ENCODE measurements around the gene TRIM65. TPM values are rescaled to one million over a fixed set of nuclear protein-coding genes. Genes with fewer than 3 reads are reported as not detected.
A peak's percentile ranks its signal among the peaks of the same experiment; 100 is the strongest.
"Not testable (repeated sequence)": the region's sequence is repeated elsewhere in the genome, so short reads cannot be mapped to it uniquely, and the experiment has no call there.

TRIM65 gene
- total and polyA plus RNA-seq, 2 of the 13 experiments (the other 11 are each of a cell fraction or from before 2014, with no cell fraction given) = 10.3 to 22.4 TPM

DNA sequence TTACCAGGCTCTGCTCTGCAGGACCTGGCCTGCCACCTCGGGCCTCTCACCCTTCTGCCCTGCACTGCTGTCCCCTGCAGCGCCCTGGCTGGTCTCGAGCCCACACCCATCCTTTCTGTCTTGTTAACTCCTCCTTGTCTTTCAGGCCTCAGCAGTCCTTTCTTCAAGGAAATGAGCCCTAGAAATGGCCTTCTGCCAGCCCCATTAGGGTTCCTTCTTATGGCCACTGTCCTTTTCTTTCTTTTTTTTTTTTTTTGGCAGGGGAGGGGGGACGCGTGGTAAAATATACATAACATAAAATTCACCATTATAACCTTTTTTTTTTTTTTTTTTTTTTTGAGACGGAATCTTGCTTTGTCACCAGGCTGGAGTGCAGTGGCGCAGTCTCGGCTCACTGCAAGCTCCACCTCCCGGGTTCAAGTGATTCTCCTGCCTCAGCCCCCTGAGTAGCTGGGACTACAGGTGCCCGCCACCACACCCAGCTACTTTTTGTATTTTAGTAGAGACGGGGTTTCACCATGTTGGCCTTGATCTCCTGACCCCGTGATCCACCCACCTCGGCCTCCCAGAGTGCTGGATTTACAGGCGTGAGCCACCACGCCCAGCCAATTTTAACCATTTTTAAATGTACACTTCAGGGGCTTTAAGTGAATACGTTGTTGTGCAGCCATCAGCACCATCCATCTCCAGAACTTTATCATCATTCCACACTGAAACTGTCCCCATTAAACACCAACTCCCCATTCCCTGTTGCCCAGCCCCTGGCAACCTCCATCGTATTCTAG, 31.2 kb downstream of the TRIM65 start:
- POLR2A ChIA-PET = interaction anchor here (0.6 to 5.7 kb wide), 5 partner anchors 10 to 138 kb away, joined by 3 to 70 read pairs (median 11); partner anchors contain the start of genes TRIM47, TRIM65 and WBP2
- H3K27me3 ChIP-seq (ENCODE audit: control insufficient read depth in 1 of 2, insufficient read depth in 2 of 2, low read length in 2 of 2); H3K79me2 ChIP-seq (ENCODE audit: insufficient read depth, low read length); H3K36me3 ChIP-seq (replicated peaks in 1 of 2; ENCODE audit: control insufficient read depth in 1 of 2, insufficient read depth in 2 of 2, low read length in 2 of 2); H2AFZ ChIP-seq (ENCODE audit: low read length); BruUV-seq (replicated peaks); in situ Hi-C loops (cut with HindIII; ENCODE audit: extremely low pct_ligation_motif_present, low pct_unique_long_range_greater_than_20kb); H3K27ac ChIP-seq (ENCODE audit: extremely low read length, insufficient read depth, low read length); intact Hi-C loops (cut with micrococcal nuclease; ENCODE audit: unreplicated experiment); DNase-seq (ENCODE audit: low spot score); ATAC-seq; H3K9me3 ChIP-seq (ENCODE audit: low read length); FAIRE-seq; H4K20me1 ChIP-seq (ENCODE audit: insufficient read depth, low read length); CTCF ChIA-PET (ENCODE audit: low intra/inter-chr PET ratio, low total read pairs); H3K9ac ChIP-seq (ENCODE audit: insufficient read depth, low read depth, low read length): not testable (repeated sequence)
- Histone ChIP-seq H3K4me2 (ENCODE audit: low read depth, low read length) (peak overlapping the region; percentile 36; the same call in 1 of the 2 replicates), H3K4me1 (ENCODE audit: insufficient read depth, low read length) (peaks cover 75% of the 10 kb centered on the region), H3K4me3 (replicated peaks in 1 of 3; ENCODE audit: insufficient read depth in 1 of 3, low read depth in 2 of 3, low read length in 3 of 3) (peak overlapping the region in 1 of 3 experiments; percentile 40; a peak in 1 of 6 replicates)
- TF ChIP-seq, protein P1, sequence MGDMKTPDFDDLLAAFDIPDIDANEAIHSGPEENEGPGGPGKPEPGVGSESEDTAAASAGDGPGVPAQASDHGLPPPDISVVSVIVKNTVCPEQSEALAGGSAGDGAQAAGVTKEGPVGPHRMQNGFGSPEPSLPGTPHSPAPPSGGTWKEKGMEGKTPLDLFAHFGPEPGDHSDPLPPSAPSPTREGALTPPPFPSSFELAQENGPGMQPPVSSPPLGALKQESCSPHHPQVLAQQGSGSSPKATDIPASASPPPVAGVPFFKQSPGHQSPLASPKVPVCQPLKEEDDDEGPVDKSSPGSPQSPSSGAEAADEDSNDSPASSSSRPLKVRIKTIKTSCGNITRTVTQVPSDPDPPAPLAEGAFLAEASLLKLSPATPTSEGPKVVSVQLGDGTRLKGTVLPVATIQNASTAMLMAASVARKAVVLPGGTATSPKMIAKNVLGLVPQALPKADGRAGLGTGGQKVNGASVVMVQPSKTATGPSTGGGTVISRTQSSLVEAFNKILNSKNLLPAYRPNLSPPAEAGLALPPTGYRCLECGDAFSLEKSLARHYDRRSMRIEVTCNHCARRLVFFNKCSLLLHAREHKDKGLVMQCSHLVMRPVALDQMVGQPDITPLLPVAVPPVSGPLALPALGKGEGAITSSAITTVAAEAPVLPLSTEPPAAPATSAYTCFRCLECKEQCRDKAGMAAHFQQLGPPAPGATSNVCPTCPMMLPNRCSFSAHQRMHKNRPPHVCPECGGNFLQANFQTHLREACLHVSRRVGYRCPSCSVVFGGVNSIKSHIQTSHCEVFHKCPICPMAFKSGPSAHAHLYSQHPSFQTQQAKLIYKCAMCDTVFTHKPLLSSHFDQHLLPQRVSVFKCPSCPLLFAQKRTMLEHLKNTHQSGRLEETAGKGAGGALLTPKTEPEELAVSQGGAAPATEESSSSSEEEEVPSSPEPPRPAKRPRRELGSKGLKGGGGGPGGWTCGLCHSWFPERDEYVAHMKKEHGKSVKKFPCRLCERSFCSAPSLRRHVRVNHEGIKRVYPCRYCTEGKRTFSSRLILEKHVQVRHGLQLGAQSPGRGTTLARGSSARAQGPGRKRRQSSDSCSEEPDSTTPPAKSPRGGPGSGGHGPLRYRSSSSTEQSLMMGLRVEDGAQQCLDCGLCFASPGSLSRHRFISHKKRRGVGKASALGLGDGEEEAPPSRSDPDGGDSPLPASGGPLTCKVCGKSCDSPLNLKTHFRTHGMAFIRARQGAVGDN (CRISPR knock-in tag; IDR thresholded peaks at IDR 0.05) = peak; percentile 46
- TF ChIP-seq, protein P2, sequence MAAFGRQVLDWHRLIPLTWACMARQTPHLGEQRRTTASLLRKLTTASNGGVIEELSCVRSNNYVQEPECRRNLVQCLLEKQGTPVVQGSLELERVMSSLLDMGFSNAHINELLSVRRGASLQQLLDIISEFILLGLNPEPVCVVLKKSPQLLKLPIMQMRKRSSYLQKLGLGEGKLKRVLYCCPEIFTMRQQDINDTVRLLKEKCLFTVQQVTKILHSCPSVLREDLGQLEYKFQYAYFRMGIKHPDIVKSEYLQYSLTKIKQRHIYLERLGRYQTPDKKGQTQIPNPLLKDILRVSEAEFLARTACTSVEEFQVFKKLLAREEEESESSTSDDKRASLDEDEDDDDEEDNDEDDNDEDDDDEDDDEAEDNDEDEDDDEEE (CRISPR knock-in tag; IDR thresholded peaks at IDR 0.05) = 0 out of 2 replicates have a peak, but pooled peaks have one; percentile 41
- TF ChIP-seq NR2F1 (CRISPR knock-in tag; IDR thresholded peaks at IDR 0.05) (peak in 1 of 2 experiments; percentile 24; a peak in 1 of 4 replicates), RARA (CRISPR knock-in tag; IDR thresholded peaks at IDR 0.05) (peak; percentile 13; the same call in 1 of the 2 replicates), NR2F6 (IDR thresholded peaks at IDR 0.05) (peak; percentile 51), NR2F6 (CRISPR knock-in tag; IDR thresholded peaks at IDR 0.05) (peak; percentile 40; the same call in 1 of the 2 replicates), ZNF460 (CRISPR knock-in tag; IDR thresholded peaks at IDR 0.05; ENCODE audit: borderline replicate concordance) (peak; percentile 82; the same call in 1 of the 2 replicates)
- WGBS (ENCODE audit: low lambda C conversion rate) = 40% methylated on average over 17 of the region's 17 CpGs

All from HepG2 (cell line).